CD14-positive monocyte (primary cell): ENCODE measurements around the gene TOR4A. TPM values are rescaled to one million over a fixed set of nuclear protein-coding genes. Genes with fewer than 3 reads are reported as not detected.

ENCODE experiments used
- DNase-seq, 3 donors: peaks; one replicate each; pipeline ENCODE4 v3.0.0-alpha.2; 2011 to 2022
- H2AFZ ChIP-seq: 2 replicates; pipeline ENCODE4 v1.6.0; 2012; ENCODE audit warnings: mild to moderate bottlenecking, low read depth, low read length, inconsistent platforms; ENCODE audit not compliant: insufficient read depth, poor library complexity, severe bottlenecking
- H3K27ac ChIP-seq, 2 donors: 1 replicate in 1 of 2; 2 replicates in 1 of 2; pipeline ENCODE4 v1.5.1; 2012 to 2013; ENCODE audit warnings: low read length in 2 of 2, control low read depth in 1 of 2, inconsistent platforms in 1 of 2, low read depth in 1 of 2, mild to moderate bottlenecking in 1 of 2
- H3K27me3 ChIP-seq, 2 donors: one replicate each; pipeline versions ENCODE4 v1.6.0 to v1.6.1; 2011 to 2013; ENCODE audit warnings: low read length in 2 of 2; ENCODE audit not compliant: control insufficient read depth in 2 of 2, insufficient read depth in 2 of 2
- H3K36me3 ChIP-seq, 2 donors: replicated peaks in 1 of 2; 1 replicate in 1 of 2; 2 replicates in 1 of 2; pipeline versions ENCODE4 v1.5.1 to v1.6.1; 2012 to 2013; ENCODE audit warnings: low read length in 2 of 2, control low read depth in 1 of 2, inconsistent platforms in 1 of 2, mild to moderate bottlenecking in 1 of 2; ENCODE audit not compliant: insufficient read depth in 2 of 2, control insufficient read depth in 1 of 2
- H3K4me1 ChIP-seq, 2 donors: 1 replicate in 1 of 2; 2 replicates in 1 of 2; pipeline versions ENCODE4 v1.5.1 to v1.6.1; 2012 to 2013; ENCODE audit warnings: low read length in 2 of 2, control low read depth in 1 of 2, inconsistent platforms in 1 of 2, mild to moderate bottlenecking in 1 of 2, moderate library complexity in 1 of 2; ENCODE audit not compliant: insufficient read depth in 2 of 2, control insufficient read depth in 1 of 2
- H3K4me2 ChIP-seq: replicated peaks from 2 replicates; pipeline ENCODE3; 2012; ENCODE audit warnings: low read length, moderate library complexity, mild to moderate bottlenecking; ENCODE audit not compliant: poor library complexity, severe bottlenecking; ENCODE audit errors: extremely low read depth
- H3K4me3 ChIP-seq, 3 experiments: fragments of 200-600 bp in 1 of 3; sonication (generic) in 1 of 3; replicated peaks in 1 of 3; 1 replicate in 2 of 3; 2 replicates in 1 of 3; pipeline ENCODE4 v1.5.1; 2011 to 2013; ENCODE audit warnings: low read length in 3 of 3, mild to moderate bottlenecking in 3 of 3, control low read depth in 2 of 3, low read depth in 2 of 3, inconsistent platforms in 1 of 3, moderate library complexity in 1 of 3
- H3K79me2 ChIP-seq: 2 replicates; pipeline ENCODE4 v1.6.0; 2012; ENCODE audit warnings: mild to moderate bottlenecking, control low read depth, inconsistent platforms, low read length, moderate library complexity; ENCODE audit not compliant: insufficient read depth
- H3K9ac ChIP-seq: 2 replicates; pipeline ENCODE4 v1.6.0; 2017; ENCODE audit warnings: low read length, mild to moderate bottlenecking; ENCODE audit not compliant: insufficient read depth, poor library complexity, severe bottlenecking
- H3K9me3 ChIP-seq, 2 donors: replicated peaks in 1 of 2; 1 replicate in 1 of 2; 2 replicates in 1 of 2; pipeline versions ENCODE4 v1.5.1 to v1.6.1; 2012 to 2013; ENCODE audit warnings: low read length in 2 of 2, control low read depth in 1 of 2; ENCODE audit not compliant: control insufficient read depth in 1 of 2, insufficient read depth in 1 of 2
- H4K20me1 ChIP-seq: 2 replicates; pipeline ENCODE4 v1.6.0; 2012; ENCODE audit warnings: mild to moderate bottlenecking, low read length, control low read depth, moderate library complexity; ENCODE audit not compliant: insufficient read depth
- H3K27ac Mint-ChIP-seq, 7 donors: one replicate each; pipeline ENCODE4 v1.8.0; 2020; ENCODE audit warnings: mild to moderate bottlenecking in 7 of 7, mixed read lengths in 7 of 7, moderate library complexity in 6 of 7, inconsistent platforms in 2 of 7
- H3K27me3 Mint-ChIP-seq, 3 donors: one replicate each; pipeline ENCODE4 v1.8.0; 2021 to 2022; ENCODE audit warnings: low read depth in 3 of 3, mild to moderate bottlenecking in 3 of 3, mixed read lengths in 3 of 3, moderate library complexity in 3 of 3, inconsistent platforms in 1 of 3
- H3K36me3 Mint-ChIP-seq, 2 donors: one replicate each; pipeline ENCODE4 v1.8.0; 2020; ENCODE audit warnings: mixed read lengths in 2 of 2, inconsistent platforms in 1 of 2, mild to moderate bottlenecking in 1 of 2
- H3K4me1 Mint-ChIP-seq: one replicate; pipeline ENCODE4 v1.8.0; 2020; ENCODE audit warnings: mild to moderate bottlenecking, mixed read lengths
- H3K4me3 Mint-ChIP-seq, 2 donors: one replicate each; pipeline ENCODE4 v1.8.0; 2020; ENCODE audit warnings: mild to moderate bottlenecking in 2 of 2, mixed read lengths in 2 of 2, moderate library complexity in 1 of 2
- H3K9me3 Mint-ChIP-seq, 7 donors: one replicate each; pipeline ENCODE4 v1.8.0; 2020 to 2022; ENCODE audit warnings: mixed read lengths in 7 of 7, mild to moderate bottlenecking in 6 of 7, moderate library complexity in 6 of 7, inconsistent platforms in 2 of 7
- CTCF ChIP-seq: fragments of 200-600 bp; IDR thresholded peaks from one replicate; pipeline ENCODE4 v1.8.0; 2022; ENCODE audit warnings: antibody characterized with exemption, mild to moderate bottlenecking
- WGBS: methylation state at CpG from one replicate; pipeline ENCODE4 v1.1.5; 2013; ENCODE audit warnings: missing lambda C conversion rate; ENCODE audit not compliant: insufficient coverage; 5-methylcytosine and 5-hydroxymethylcytosine counted together
- intact Hi-C, 2 donors: fragments of 100-400 bp; cut with micrococcal nuclease; formaldehyde crosslinking; loops; one replicate each; pipeline versions ENCODE4 v1.15.0 to v1.15.1; 2023
- polyA plus RNA-seq, 3 donors: library from polyadenylated mRNA; depleted of rRNA in 1 of 3; unstranded in 2 of 3; stranded (reverse) in 1 of 3; fragments of 300-500 nt in 2 of 3; fragments of >200 nt in 1 of 3; fragmentation: Illumina TruSeq in 2 of 3; gene quantifications; 1 replicate in 2 of 3; 2 replicates in 1 of 3; pipeline ENCODE4 v1.2.3, GENCODE V29; 2012 to 2021

TOR4A gene
- polyA plus RNA-seq, 3 donors, result 13.7 to 17.6 (median 15.4) TPM

- H3K27ac ChIP-seq, result no peak overlapping the region
- H3K9me3 ChIP-seq, result peaks cover 13 to 19% of the 10 kb centered on the region in 2 donors
- Mint-ChIP-seq H3K4me3 (peak overlapping the region; percentile 34 to 74), H3K36me3 (peaks cover 3 to 12% of the 10 kb centered on the region in 2 donors), H3K27me3 (peaks cover 68 to 70% (median 69%) of the 10 kb centered on the region in 3 donors), H3K27ac (peak overlapping the region in 1 of 7 donors; percentile 25), H3K4me1 (peaks cover 13% of the 10 kb centered on the region), H3K9me3 (peaks cover 5 to 25% (median 16%) of the 10 kb centered on the region in 7 donors)
- peaks cover 6 to 9% of the 10 kb centered on the region in 2 donors for H3K4me1 ChIP-seq
- no peaks in the 10 kb centered on the region for H3K79me2 ChIP-seq
- WGBS, result under 1% methylated on average over 71 of the region's 76 CpGs
- H3K4me2 ChIP-seq, result peak overlapping the region; percentile 69
- no peaks in the 10 kb centered on the region for H4K20me1 ChIP-seq
- peak overlapping the region; percentile 56 for H2AFZ ChIP-seq
- peak; percentile 74 for TF ChIP-seq CTCF
- no peaks in the 10 kb centered on the region for H3K36me3 ChIP-seq
- no peak overlapping the region for H3K9ac ChIP-seq
- peak in 2 of 3 donors; percentile 29 to 41 for DNase-seq
- peaks cover 35 to 67% of the 10 kb centered on the region in 2 donors for H3K27me3 ChIP-seq
- peak overlapping the region in 1 of 3 experiments; percentile 54 for H3K4me3 ChIP-seq
- intact Hi-C loops, result loop anchor here (2.0 to 10.0 kb wide), 3 partner anchors 111 to 229 kb away; partner anchors contain the start of gene ENTPD8 (in 1 of the 2)
Measured at GRCh38 chr9:137295238-137295811, 17.8 kb downstream of the TOR4A start.

- no peaks in the 10 kb centered on the region for H3K36me3 ChIP-seq
- peak overlapping the region; percentile 69 for H3K4me2 ChIP-seq
- no peaks in the 10 kb centered on the region for H3K79me2 ChIP-seq
- H3K4me3 ChIP-seq, result no peak overlapping the region
- H3K27ac ChIP-seq, result no peak overlapping the region
- no peak for TF ChIP-seq CTCF
- Mint-ChIP-seq H3K4me3 (peak overlapping the region; percentile 54 to 88), H3K9me3 (peaks cover 5 to 28% (median 19%) of the 10 kb centered on the region in 7 donors), H3K27ac (no peak overlapping the region), H3K4me1 (peaks cover 17% of the 10 kb centered on the region), H3K27me3 (peaks cover 75 to 76% (median 75%) of the 10 kb centered on the region in 3 donors), H3K36me3 (peaks cover 3 to 14% of the 10 kb centered on the region in 2 donors)
- no peak overlapping the region for H2AFZ ChIP-seq
- WGBS, result 27% methylated on average over 48 of the region's 78 CpGs
- peaks cover 11 to 16% of the 10 kb centered on the region in 2 donors for H3K4me1 ChIP-seq
- intact Hi-C loops, result loop anchor here (2.0 to 10.0 kb wide), 4 partner anchors 39 to 229 kb away; partner anchors contain the start of gene ENTPD8 (in 1 of the 2)
- H3K9ac ChIP-seq, result no peak overlapping the region
- peaks cover 13 to 19% of the 10 kb centered on the region in 2 donors for H3K9me3 ChIP-seq
- no peak for DNase-seq
- no peaks in the 10 kb centered on the region for H4K20me1 ChIP-seq
- H3K27me3 ChIP-seq, result peaks cover 40 to 74% of the 10 kb centered on the region in 2 donors
Measured at GRCh38 chr9:137295849-137296669, 18.5 kb downstream of the TOR4A start.
